H9 (cell line): Measurements from ENCODE around the gene NPAS3. TPM values are rescaled to one million over a fixed set of nuclear protein-coding genes. Genes with fewer than 3 reads are reported as not detected.

ENCODE experiments used
- DNase-seq: peaks from one replicate; pipeline ENCODE4 v3.0.0-alpha.2; 2017
- H2AFZ ChIP-seq: one replicate; pipeline ENCODE4 v1.6.1; 2013; ENCODE audit warnings: mild to moderate bottlenecking, low read length, control low read depth, moderate library complexity
- H2AK5ac ChIP-seq: 2 replicates; pipeline ENCODE4 v1.6.1; 2013; ENCODE audit warnings: low read length, control low read depth, mixed read lengths; ENCODE audit not compliant: insufficient read length
- H2BK120ac ChIP-seq: one replicate; pipeline ENCODE4 v1.6.1; 2013; ENCODE audit warnings: low read depth, mild to moderate bottlenecking, low read length, control low read depth, inconsistent platforms; ENCODE audit not compliant: poor library complexity, severe bottlenecking
- H2BK12ac ChIP-seq: 2 replicates; pipeline ENCODE4 v1.6.1; 2013; ENCODE audit warnings: low read length, control low read depth, mixed read lengths, low read depth; ENCODE audit not compliant: insufficient read length
- H2BK15ac ChIP-seq: 2 replicates; pipeline ENCODE4 v1.6.1; 2013; ENCODE audit warnings: low read depth, low read length, control low read depth
- H2BK20ac ChIP-seq: one replicate; pipeline ENCODE4 v1.6.1; 2013; ENCODE audit warnings: low read depth, mild to moderate bottlenecking, low read length, control low read depth, inconsistent platforms; ENCODE audit not compliant: poor library complexity, severe bottlenecking
- H2BK5ac ChIP-seq: 2 replicates; pipeline ENCODE4 v1.6.1; 2013; ENCODE audit warnings: low read length, control low read depth, mixed read lengths; ENCODE audit not compliant: insufficient read length
- H3K14ac ChIP-seq: 2 replicates; pipeline ENCODE4 v1.6.1; 2013; ENCODE audit warnings: low read length, control low read depth; ENCODE audit not compliant: insufficient read depth
- H3K18ac ChIP-seq: 2 replicates; pipeline ENCODE4 v1.6.1; 2013; ENCODE audit warnings: low read depth, mild to moderate bottlenecking, mixed read lengths, low read length, control low read depth; ENCODE audit not compliant: insufficient read length
- H3K23ac ChIP-seq: 2 replicates; pipeline ENCODE4 v1.6.1; 2013; ENCODE audit warnings: low read length, control low read depth, mixed read lengths, low read depth; ENCODE audit not compliant: insufficient read length
- H3K23me2 ChIP-seq: 2 replicates; pipeline ENCODE4 v1.6.1; 2013; ENCODE audit warnings: low read depth, mild to moderate bottlenecking, mixed read lengths, low read length, control low read depth; ENCODE audit not compliant: insufficient read length, poor library complexity, severe bottlenecking
- H3K27ac ChIP-seq: 2 replicates; pipeline ENCODE4 v1.5.1; 2013; ENCODE audit warnings: low read length, control low read depth, mixed read lengths, low read depth; ENCODE audit not compliant: insufficient read length
- H3K27me3 ChIP-seq: 2 replicates; pipeline ENCODE4 v1.6.1; 2013; ENCODE audit warnings: low read length, control low read depth, inconsistent platforms; ENCODE audit not compliant: insufficient read depth
- H3K4ac ChIP-seq: 2 replicates; pipeline ENCODE4 v1.6.1; 2013; ENCODE audit warnings: low read depth, mild to moderate bottlenecking, control low read depth, inconsistent platforms, low read length, moderate library complexity
- H3K4me1 ChIP-seq: 2 replicates; pipeline ENCODE4 v1.6.1; 2013; ENCODE audit warnings: low read length, control low read depth, inconsistent platforms; ENCODE audit not compliant: insufficient read depth
- H3K4me2 ChIP-seq: 2 replicates; pipeline ENCODE4 v1.6.1; 2013; ENCODE audit warnings: low read length, control low read depth, mixed read lengths; ENCODE audit not compliant: insufficient read length, insufficient read depth
- H3K56ac ChIP-seq: 2 replicates; pipeline ENCODE4 v1.6.1; 2013; ENCODE audit warnings: low read depth, mild to moderate bottlenecking, mixed read lengths, low read length, control low read depth; ENCODE audit not compliant: insufficient read length
- H3K79me1 ChIP-seq: 2 replicates; pipeline ENCODE4 v1.6.1; 2013; ENCODE audit warnings: low read depth, mild to moderate bottlenecking, moderate library complexity, low read length, control low read depth, inconsistent platforms; ENCODE audit not compliant: insufficient read depth, poor library complexity, severe bottlenecking
- H3K79me2 ChIP-seq: 2 replicates; pipeline ENCODE4 v1.6.1; 2013; ENCODE audit warnings: low read length, control low read depth, inconsistent platforms; ENCODE audit not compliant: insufficient read depth
- H3K9ac ChIP-seq: 2 replicates; pipeline ENCODE4 v1.6.1; 2013; ENCODE audit warnings: low read length, control low read depth, mixed read lengths; ENCODE audit not compliant: insufficient read length; ENCODE audit errors: extremely low read depth
- H3K9me3 ChIP-seq: one replicate; pipeline ENCODE4 v1.6.1; 2013; ENCODE audit warnings: low read depth, low read length, inconsistent platforms; ENCODE audit not compliant: control insufficient read depth
- H3T11ph ChIP-seq: one replicate; pipeline ENCODE4 v1.6.1; 2013; ENCODE audit warnings: mild to moderate bottlenecking, low read length, control low read depth, inconsistent platforms
- H4K20me1 ChIP-seq: one replicate; pipeline ENCODE4 v1.6.1; 2013; ENCODE audit not compliant: control insufficient read depth, insufficient read length, insufficient read depth
- H4K5ac ChIP-seq: 2 replicates; pipeline ENCODE4 v1.6.1; 2013; ENCODE audit warnings: low read depth, mild to moderate bottlenecking, mixed read lengths, low read length, control low read depth; ENCODE audit not compliant: insufficient read length
- H4K8ac ChIP-seq: replicated peaks from 2 replicates; pipeline ENCODE4 v1.6.1; 2013; ENCODE audit warnings: low read length, control low read depth, mixed read lengths, low read depth; ENCODE audit not compliant: insufficient read length
- H4K91ac ChIP-seq: 2 replicates; pipeline ENCODE4 v1.6.1; 2013; ENCODE audit warnings: low read depth, mild to moderate bottlenecking, moderate library complexity, mixed read lengths, low read length, control low read depth; ENCODE audit not compliant: insufficient read length
- H3K27ac Mint-ChIP-seq, 3 experiments: 2 replicates in 2 of 3; 3 replicates in 1 of 3; pipeline ENCODE4 v1.8.0; 2020 to 2021; ENCODE audit warnings: mixed read lengths in 3 of 3, mild to moderate bottlenecking in 1 of 3, moderate library complexity in 1 of 3
- H3K27me3 Mint-ChIP-seq: 2 replicates; pipeline ENCODE4 v1.8.0; 2021; ENCODE audit warnings: low read depth, mild to moderate bottlenecking, moderate library complexity, mixed read lengths
- H3K36me3 Mint-ChIP-seq, 3 experiments: 2 replicates in 2 of 3; 3 replicates in 1 of 3; pipeline ENCODE4 v1.8.0; 2020 to 2021; ENCODE audit warnings: low read depth in 3 of 3, mixed read lengths in 3 of 3; ENCODE audit not compliant: insufficient read depth in 1 of 3
- H3K4me1 Mint-ChIP-seq, 2 experiments: 2 replicates each; pipeline ENCODE4 v1.8.0; 2020; ENCODE audit warnings: mixed read lengths in 2 of 2
- H3K4me3 Mint-ChIP-seq, 2 experiments: 2 replicates in 1 of 2; 3 replicates in 1 of 2; pipeline ENCODE4 v1.8.0; 2020 to 2021; ENCODE audit warnings: mild to moderate bottlenecking in 2 of 2, mixed read lengths in 2 of 2, moderate library complexity in 1 of 2
- H3K9me3 Mint-ChIP-seq, 2 experiments: 2 replicates in 1 of 2; 3 replicates in 1 of 2; pipeline ENCODE4 v1.8.0; 2020; ENCODE audit warnings: mild to moderate bottlenecking in 2 of 2, mixed read lengths in 2 of 2, moderate library complexity in 1 of 2
- CTCF ChIP-seq: fragments of 200-600 bp; sonication (generic); conservative IDR thresholded peaks from 3 replicates; pipeline ENCODE4 v1.8.0; 2021; ENCODE audit warnings: antibody characterized with exemption, mild to moderate bottlenecking
- WGBS: extraction: QIAGEN DNeasy Blood & Tissue Kit; methylation state at CpG from one replicate; pipeline ENCODE4 v1.1.7; 2013; ENCODE audit warnings: missing lambda C conversion rate, low lambda C conversion rate, mixed read lengths; ENCODE audit not compliant: insufficient read length; ENCODE audit errors: extremely low coverage; 5-methylcytosine and 5-hydroxymethylcytosine counted together
- total RNA-seq: library from RNA; stranded (reverse); gene quantifications from 2 replicates; pipeline ENCODE4 v1.2.1, GENCODE V29; 2021

NPAS3 gene
- total RNA-seq, 1 experiment from 2014 or later: 0.17 TPM

DNA sequence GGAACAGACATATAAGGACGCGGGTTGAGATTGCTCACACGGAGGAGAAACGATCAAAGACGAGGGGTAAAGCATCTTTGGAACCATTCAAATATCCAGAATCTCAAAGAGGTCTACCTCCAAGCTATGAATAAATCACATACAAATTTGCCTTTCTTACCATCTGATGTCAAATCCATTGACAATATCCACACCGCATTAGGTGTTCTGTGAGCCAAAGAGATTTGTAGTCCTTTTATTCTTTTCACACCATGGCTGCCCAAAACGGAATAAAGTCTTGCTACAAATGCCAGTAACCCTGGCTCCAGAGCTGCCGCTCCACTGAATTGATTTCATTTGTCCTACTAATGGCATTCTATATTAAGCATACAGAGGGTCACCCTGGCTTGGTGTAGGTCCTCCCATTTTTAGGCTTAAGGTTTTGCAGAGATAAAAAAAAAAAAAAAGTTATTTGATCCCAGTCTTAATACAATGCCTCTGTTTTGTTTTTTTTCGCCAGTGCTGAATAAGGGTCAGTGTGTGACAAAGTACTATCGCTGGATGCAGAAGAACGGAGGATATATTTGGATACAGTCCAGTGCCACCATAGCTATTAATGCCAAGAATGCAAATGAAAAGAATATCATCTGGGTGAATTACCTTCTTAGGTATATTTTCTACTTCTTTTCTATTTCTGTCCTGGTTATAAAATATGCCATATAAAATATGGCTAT, 854.9 kb downstream of the NPAS3 start:
- Histone ChIP-seq H2BK20ac (no peak overlapping the region), H4K5ac (no peak overlapping the region), H2BK5ac (no peak overlapping the region), H2BK15ac (no peak overlapping the region), H3K4ac (no peak overlapping the region), H3K14ac (no peak overlapping the region), H3K9me3 (no peaks in the 10 kb centered on the region), H2BK12ac (no peak overlapping the region), H3K79me2 (no peaks in the 10 kb centered on the region), H3K79me1 (no peaks in the 10 kb centered on the region), H3K4me1 (no peaks in the 10 kb centered on the region), H4K91ac (no peak overlapping the region), H3K56ac (no peak overlapping the region), H3K4me2 (no peak overlapping the region), H3K27me3 (no peaks in the 10 kb centered on the region), H4K8ac (no peak overlapping the region), H2BK120ac (no peak overlapping the region), H3K23me2 (no peaks in the 10 kb centered on the region), H3K9ac (no peak overlapping the region), H3K23ac (no peak overlapping the region), H4K20me1 (no peaks in the 10 kb centered on the region), H3K18ac (no peak overlapping the region), H2AK5ac (no peak overlapping the region), H3K27ac (no peak overlapping the region), H3T11ph (no peak overlapping the region), H2AFZ (no peak overlapping the region)
- no peak overlapping the region for H3K4me3 Mint-ChIP-seq
- no peaks in the 10 kb centered on the region; the same call in 1 of the 2 replicates for H3K27me3 Mint-ChIP-seq
- no peaks in the 10 kb centered on the region for H3K9me3 Mint-ChIP-seq
- no peak overlapping the region for H3K27ac Mint-ChIP-seq
- DNase-seq: no peak
- peaks cover 14 to 19% of the 10 kb centered on the region in 2 experiments for H3K4me1 Mint-ChIP-seq
- H3K36me3 Mint-ChIP-seq: no peaks in the 10 kb centered on the region; a peak in 1 of 7 replicates
- WGBS: no CpG with 5 or more reads among the region's 11 CpGs
- TF ChIP-seq CTCF: no peak
